ENCODE results near the gene IER5. TPM values are rescaled to one million over a fixed set of nuclear protein-coding genes. Genes with fewer than 3 reads are reported as not detected.

Gene IER5
- total and polyA plus RNA-seq, 9 of the 15 experiments (the other 6 are each of a cell fraction or from before 2014, with no cell fraction given), result 2.4 to 32.1 (median 12.0) TPM

DNA sequence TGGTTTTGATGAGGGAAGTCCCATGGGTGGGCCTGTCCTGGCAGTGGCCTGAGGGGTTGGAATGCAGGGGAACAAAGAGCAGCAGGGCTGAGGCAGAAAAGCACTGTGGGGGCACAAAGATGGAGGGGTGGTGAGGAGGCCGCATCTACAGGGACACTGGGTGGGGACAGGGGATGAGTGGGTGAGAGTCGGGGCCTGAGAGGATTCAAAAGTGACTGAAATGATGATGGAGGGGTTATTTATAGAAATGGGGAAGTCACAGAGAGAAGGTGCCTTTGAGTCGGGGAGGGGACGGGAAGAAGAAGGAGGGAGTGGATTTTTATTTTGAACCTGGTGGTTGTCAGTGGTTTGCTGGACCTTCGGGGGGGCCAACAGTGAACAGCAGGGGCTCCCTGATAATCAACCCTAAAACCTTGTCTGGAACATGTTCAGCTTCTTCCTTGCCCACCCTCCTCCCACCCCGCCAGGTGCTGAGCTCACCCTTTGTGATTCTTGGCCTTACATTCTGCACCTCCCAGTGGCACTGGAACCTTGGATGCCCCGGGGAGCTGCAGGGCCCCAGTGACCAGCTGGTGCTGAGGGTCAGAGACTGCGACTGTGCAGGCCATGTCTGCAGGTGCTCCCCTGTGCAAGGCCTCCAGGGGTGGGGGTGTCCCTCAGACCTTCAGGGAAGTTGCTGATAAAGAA lies 42.9 kb downstream of the IER5 start (continued):
- TF ChIP-seq, protein P1, sequence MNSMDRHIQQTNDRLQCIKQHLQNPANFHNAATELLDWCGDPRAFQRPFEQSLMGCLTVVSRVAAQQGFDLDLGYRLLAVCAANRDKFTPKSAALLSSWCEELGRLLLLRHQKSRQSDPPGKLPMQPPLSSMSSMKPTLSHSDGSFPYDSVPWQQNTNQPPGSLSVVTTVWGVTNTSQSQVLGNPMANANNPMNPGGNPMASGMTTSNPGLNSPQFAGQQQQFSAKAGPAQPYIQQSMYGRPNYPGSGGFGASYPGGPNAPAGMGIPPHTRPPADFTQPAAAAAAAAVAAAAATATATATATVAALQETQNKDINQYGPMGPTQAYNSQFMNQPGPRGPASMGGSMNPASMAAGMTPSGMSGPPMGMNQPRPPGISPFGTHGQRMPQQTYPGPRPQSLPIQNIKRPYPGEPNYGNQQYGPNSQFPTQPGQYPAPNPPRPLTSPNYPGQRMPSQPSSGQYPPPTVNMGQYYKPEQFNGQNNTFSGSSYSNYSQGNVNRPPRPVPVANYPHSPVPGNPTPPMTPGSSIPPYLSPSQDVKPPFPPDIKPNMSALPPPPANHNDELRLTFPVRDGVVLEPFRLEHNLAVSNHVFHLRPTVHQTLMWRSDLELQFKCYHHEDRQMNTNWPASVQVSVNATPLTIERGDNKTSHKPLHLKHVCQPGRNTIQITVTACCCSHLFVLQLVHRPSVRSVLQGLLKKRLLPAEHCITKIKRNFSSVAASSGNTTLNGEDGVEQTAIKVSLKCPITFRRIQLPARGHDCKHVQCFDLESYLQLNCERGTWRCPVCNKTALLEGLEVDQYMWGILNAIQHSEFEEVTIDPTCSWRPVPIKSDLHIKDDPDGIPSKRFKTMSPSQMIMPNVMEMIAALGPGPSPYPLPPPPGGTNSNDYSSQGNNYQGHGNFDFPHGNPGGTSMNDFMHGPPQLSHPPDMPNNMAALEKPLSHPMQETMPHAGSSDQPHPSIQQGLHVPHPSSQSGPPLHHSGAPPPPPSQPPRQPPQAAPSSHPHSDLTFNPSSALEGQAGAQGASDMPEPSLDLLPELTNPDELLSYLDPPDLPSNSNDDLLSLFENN (IDR thresholded peaks at IDR 0.05; ENCODE audit: low read depth in 2 of 2, low read length in 2 of 2), result no peak
- TF ChIP-seq MAZ (CRISPR knock-in tag; conservative IDR thresholded peaks at IDR 0.05 in 1 of 2, IDR thresholded peaks at IDR 0.05 in 1 of 2) (0 out of 4 replicates have a peak, but pooled peaks of 1 of the 2 experiments have one; percentile 28), ARID1B (IDR thresholded peaks at IDR 0.05) (peak; percentile 30; the same call in 1 of the 2 replicates), ELF4 (CRISPR knock-in tag; IDR thresholded peaks at IDR 0.05) (peak; percentile 72; the same call in 1 of the 2 replicates), SMARCA4 (IDR thresholded peaks at IDR 0.05) (peak; percentile 56; the same call in 1 of the 2 replicates), XRCC3 (IDR thresholded peaks at IDR 0.05) (no peak), HDAC6 (IDR thresholded peaks at IDR 0.05; ENCODE audit: low read depth, low read length) (no peak), MEIS2 (IDR thresholded peaks at IDR 0.05; ENCODE audit: partially characterized antibody) (peak; percentile 38), MTA1 (IDR thresholded peaks at IDR 0.05; ENCODE audit: borderline replicate concordance) (peak; percentile 40; the same call in 1 of the 2 replicates), RBBP5 (IDR thresholded peaks at IDR 0.05; ENCODE audit: borderline replicate concordance, insufficient read depth, low read length, poor library complexity, severe bottlenecking) (peak; percentile 35), TCF3 (CRISPR knock-in tag; IDR thresholded peaks at IDR 0.05) (peak; percentile 40; the same call in 1 of the 2 replicates), CTBP1 (IDR thresholded peaks at IDR 0.05; ENCODE audit: borderline replicate concordance) (peak; percentile 50; the same call in 1 of the 2 replicates), DPF2 (IDR thresholded peaks at IDR 0.05) (0 out of 2 replicates have a peak, but pooled peaks have one; percentile 19), ZNF224 (CRISPR knock-in tag; IDR thresholded peaks at IDR 0.05) (no peak), SMARCE1 (IDR thresholded peaks at IDR 0.05) (peak; percentile 84; the same call in 1 of the 2 replicates)
- TF ChIP-seq, protein P2, sequence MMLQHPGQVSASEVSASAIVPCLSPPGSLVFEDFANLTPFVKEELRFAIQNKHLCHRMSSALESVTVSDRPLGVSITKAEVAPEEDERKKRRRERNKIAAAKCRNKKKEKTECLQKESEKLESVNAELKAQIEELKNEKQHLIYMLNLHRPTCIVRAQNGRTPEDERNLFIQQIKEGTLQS (IDR thresholded peaks at IDR 0.05), result peak; percentile 35; the same call in 1 of the 2 replicates
- TF ChIP-seq, protein P2 (CRISPR knock-in tag; conservative IDR thresholded peaks at IDR 0.05), result no peak
- TF ChIP-seq, protein P3, sequence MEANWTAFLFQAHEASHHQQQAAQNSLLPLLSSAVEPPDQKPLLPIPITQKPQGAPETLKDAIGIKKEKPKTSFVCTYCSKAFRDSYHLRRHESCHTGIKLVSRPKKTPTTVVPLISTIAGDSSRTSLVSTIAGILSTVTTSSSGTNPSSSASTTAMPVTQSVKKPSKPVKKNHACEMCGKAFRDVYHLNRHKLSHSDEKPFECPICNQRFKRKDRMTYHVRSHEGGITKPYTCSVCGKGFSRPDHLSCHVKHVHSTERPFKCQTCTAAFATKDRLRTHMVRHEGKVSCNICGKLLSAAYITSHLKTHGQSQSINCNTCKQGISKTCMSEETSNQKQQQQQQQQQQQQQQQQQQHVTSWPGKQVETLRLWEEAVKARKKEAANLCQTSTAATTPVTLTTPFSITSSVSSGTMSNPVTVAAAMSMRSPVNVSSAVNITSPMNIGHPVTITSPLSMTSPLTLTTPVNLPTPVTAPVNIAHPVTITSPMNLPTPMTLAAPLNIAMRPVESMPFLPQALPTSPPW (CRISPR knock-in tag; IDR thresholded peaks at IDR 0.05), result peak; percentile 47
- TF ChIP-seq, protein P4, sequence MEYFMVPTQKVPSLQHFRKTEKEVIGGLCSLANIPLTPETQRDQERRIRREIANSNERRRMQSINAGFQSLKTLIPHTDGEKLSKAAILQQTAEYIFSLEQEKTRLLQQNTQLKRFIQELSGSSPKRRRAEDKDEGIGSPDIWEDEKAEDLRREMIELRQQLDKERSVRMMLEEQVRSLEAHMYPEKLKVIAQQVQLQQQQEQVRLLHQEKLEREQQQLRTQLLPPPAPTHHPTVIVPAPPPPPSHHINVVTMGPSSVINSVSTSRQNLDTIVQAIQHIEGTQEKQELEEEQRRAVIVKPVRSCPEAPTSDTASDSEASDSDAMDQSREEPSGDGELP (CRISPR knock-in tag; IDR thresholded peaks at IDR 0.05; ENCODE audit: borderline replicate concordance), result peak; percentile 40; the same call in 1 of the 2 replicates
- TF ChIP-seq, protein P5, sequence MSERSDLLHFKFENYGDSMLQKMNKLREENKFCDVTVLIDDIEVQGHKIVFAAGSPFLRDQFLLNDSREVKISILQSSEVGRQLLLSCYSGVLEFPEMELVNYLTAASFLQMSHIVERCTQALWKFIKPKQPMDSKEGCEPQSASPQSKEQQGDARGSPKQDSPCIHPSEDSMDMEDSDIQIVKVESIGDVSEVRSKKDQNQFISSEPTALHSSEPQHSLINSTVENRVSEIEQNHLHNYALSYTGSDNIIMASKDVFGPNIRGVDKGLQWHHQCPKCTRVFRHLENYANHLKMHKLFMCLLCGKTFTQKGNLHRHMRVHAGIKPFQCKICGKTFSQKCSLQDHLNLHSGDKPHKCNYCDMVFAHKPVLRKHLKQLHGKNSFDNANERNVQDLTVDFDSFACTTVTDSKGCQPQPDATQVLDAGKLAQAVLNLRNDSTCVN (CRISPR knock-in tag; IDR thresholded peaks at IDR 0.05), result peak; percentile 77; the same call in 1 of the 2 replicates
